HTERT RPE-1 (cell line): Measurements from ENCODE around the gene BCL2L13.

Experiments used
- in situ Hi-C: fragments of 300-500 bp; cut with MboI; formaldehyde crosslinking; loops from 4 replicates; pipeline ENCODE4 v1.14.3; 2020; ENCODE audit warnings: low sequenced_read_pairs

Gene BCL2L13, protein sequence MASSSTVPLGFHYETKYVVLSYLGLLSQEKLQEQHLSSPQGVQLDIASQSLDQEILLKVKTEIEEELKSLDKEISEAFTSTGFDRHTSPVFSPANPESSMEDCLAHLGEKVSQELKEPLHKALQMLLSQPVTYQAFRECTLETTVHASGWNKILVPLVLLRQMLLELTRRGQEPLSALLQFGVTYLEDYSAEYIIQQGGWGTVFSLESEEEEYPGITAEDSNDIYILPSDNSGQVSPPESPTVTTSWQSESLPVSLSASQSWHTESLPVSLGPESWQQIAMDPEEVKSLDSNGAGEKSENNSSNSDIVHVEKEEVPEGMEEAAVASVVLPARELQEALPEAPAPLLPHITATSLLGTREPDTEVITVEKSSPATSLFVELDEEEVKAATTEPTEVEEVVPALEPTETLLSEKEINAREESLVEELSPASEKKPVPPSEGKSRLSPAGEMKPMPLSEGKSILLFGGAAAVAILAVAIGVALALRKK

DNA sequence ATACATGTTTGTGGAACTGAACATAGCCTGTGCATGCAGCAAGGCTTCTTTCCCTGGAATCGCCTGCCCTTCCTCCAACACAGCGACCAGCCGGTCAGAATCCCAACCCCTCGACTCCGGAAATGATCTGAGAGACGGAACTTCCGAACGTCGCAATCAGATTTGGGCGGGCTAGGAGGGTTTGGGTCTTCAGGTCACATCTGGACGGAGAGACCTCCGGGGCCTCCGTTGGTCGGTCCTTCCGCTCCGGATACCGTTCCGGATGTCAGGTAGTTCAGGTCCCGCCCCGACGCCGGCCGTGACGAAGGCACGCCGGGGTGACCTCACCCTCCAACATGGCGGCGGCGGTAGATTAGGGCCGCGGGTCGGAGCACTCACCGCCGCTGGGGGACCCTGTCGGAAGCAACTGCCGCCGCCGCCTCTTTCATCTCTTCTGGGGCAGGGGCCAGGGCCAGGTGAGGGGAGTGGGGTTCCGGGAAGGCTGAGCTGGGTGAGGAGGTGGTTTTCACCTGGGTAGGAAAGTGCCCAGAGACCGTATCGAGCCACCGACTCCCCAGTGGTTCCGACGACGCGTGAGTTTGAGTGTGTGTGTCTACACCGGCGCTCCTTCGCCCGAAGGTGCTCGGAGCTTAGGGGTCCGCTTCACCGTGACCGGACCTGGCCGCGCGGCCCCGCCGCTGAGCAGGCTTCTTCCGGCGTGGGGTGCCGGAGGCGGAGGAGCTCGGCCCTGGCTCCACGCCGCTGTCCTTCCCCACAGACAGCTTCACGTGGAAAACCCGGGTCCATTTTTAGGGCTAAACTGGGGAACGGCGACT lies at the start of gene BCL2L13:
Gene BCL2L13 (plus strand): TSS at position 326 of the 815 bp plus-strand sequence. CDS start 16,955 bp downstream, outside the sequence.
- in situ Hi-C loops = no loop called here

DNA sequence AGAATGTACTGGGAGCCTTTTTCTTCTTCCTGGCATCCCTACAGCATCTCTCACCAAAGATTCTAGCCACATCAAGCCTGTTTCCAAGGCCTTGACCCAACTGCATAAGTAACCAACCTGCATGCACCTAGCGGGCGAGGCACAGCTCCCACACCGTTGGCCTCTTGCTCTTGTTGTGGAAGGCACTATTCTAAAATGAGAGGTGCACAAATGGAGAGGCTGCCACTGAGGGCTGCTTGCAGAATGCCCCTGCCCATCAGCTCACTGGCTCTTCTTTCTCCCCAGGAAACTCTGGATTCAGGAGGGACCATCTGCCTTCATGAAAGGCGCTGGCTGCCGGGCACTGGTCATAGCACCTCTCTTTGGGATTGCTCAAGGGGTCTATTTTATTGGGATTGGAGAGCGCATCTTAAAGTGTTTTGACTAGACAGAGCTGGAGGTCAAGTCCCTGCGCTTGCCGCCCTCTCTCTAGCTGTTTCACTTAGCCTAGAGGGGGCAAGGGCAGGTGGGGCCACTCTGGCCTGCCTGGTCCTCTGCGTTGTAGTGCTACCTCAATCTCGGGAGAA lies 48.7 kb upstream of the BCL2L13 start:
- in situ Hi-C loops = no loop called here

DNA sequence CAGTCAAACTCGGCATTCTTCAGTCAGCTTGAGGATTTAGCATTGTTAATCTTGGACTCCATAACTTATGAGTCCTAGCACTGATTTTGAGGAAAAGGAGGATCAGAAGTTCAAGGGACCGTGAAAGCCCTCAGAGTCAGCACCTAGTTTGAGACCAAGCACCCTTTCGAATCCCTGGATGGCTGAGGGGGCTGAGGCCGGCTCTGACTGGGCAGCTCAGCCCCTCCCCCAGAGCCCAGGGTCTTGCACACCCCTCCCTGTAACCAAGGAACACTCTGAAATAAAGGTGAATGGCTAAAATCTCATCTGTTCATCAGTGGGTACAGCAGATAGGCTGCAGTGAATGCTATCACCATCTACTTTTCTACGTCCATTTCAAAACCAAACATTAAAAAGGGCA lies 48.0 kb upstream of the BCL2L13 start:
- in situ Hi-C loops = no loop called here

DNA sequence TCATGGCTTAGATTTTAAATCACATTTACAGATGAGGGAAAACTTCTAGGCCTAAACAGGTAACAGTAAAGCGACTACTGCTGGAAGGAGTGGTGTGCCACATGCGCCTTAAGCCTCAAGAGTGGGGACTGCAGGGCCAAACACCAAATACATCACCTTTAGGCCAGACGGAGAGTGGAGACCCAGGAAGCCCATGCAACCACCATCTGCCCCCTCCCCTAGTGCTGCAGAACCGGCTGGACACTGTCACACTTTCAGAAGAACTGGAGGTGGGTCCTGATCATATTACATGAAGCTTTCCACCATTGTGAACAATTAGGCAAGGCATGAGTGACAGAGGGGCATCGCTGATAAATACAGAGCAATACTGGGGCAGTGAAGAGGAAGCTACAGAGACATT lies 46.4 kb upstream of the BCL2L13 start:
- in situ Hi-C loops = no loop called here

- in situ Hi-C loops = no loop called here
Measured at GRCh38 chr22:17596226-17596625, 42.3 kb upstream of the BCL2L13 start.

GRCh38 chr22:17597217-17597616 lies 41.3 kb upstream of the BCL2L13 start:
- in situ Hi-C loops = no loop called here

DNA sequence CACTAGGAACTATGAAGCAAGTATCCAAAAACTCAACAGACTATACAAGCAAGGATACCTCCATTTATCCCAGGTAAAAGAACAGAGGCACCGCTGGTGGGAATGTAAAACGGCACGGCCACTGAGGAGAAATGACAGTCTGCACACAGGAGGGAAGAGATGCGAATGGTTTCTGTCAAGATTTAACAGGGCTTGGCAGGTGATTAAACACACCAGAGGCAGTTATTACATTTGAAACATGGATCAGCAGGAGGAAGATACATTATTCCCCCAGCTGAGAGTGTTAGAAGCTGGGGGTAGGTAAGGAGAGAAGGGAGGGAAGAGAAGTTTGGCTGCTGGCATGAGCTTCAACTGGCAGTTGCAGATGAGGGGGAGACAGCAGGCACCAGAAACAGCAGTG lies 40.2 kb upstream of the BCL2L13 start:
- in situ Hi-C loops = no loop called here

- in situ Hi-C loops = no loop called here
Measured at GRCh38 chr22:17601031-17601430, 37.5 kb upstream of the BCL2L13 start.

DNA sequence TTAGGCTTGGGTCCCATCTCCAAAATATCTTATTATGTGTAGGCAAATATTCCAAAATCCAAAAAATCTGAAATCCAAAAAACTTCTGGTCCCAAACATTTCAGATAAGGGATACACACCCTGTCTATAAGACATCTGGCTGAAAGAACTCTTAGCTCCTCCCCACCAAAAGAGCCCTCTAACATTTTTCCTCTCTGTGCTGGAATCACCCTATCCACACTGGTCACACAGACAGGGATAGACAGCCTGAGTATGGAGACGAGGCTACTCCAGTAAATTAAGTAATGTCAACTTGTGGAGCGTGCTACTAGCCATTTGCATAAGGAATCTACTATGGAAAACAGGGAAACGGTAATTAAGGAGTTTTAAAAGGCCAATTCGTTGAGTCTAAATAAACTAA lies 34.9 kb upstream of the BCL2L13 start:
- in situ Hi-C loops = no loop called here

GRCh38 chr22:17606496-17606895 lies 32.1 kb upstream of the BCL2L13 start:
- in situ Hi-C loops = no loop called here

DNA sequence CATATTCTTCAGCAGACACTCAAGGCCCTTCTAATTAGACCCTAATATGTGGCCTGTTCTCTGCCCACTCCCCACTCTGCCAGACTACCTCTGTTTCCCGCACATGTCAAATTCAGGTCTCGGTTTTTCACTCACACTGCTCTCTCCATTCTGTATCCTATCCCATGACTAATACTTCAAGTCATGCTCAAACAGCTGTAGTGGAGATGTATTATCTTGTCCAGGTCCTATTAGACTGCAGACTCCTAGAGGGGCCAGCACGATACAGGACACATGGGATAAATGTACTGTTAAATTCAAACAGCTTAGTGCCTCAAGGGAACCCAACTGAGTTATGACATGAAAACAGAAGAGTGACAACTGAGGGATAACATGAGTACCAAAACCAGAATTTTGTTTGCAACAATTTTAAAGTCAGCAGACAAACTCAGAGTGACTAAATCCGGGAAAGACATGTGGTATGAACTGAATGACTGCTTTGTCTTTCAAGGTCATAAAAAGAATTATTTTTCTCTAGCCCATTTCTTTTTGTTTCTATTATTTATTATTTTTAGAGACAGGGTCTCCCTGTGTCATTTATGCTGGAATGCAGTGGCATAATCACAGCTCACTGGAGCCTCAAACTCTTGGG lies 30.6 kb upstream of the BCL2L13 start:
- in situ Hi-C loops = no loop called here

DNA sequence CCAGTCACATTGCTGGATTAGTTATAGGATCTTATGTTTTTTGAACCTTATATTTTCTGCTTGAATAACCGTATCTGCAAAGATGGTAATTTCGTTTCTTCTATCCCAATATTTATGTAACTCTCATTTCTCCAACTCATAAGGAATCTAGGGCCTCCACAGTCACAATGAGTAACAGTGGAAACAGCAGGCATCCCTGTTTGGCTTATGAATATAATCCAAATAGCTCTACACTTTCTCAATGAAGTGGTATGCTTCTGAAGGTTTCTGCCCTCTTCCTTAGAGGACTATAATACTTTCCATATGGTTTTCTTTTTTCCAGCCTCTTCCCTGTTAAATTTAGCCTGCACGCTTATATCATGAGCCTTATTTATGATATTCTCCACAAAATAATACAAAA lies 26.5 kb upstream of the BCL2L13 start:
- in situ Hi-C loops = no loop called here

GRCh38 chr22:17613280-17613679 lies 25.3 kb upstream of the BCL2L13 start:
- in situ Hi-C loops = no loop called here

DNA sequence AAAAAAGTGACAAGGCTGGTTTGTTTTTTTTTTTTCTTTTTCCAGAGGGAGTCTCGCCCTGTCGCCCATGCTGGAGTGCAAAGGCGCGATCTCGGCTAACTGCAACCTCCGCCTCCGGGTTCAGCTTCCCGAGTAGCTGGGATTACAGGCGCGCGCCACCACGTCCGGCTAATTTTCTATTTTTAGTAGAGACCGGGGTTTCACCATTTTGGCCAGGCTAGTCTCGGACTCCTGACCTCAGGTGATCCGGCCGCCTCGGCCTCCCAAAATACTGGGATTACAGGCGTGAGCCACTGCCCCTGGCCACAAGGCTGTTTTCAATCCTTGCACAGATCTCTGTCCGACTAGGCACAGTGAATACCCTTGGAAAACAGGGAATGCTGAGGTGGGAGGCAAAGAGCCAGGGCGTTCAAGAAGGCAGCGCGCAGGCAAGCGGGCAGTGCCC lies 10.6 kb upstream of the BCL2L13 start:
- in situ Hi-C loops = no loop called here

GRCh38 chr22:17628406-17629172 lies 10.0 kb upstream of the BCL2L13 start, which contains the start of gene ATP6V1E1:
TSS of gene ATP6V1E1 (minus strand) at chr22:17628749. CDS start at chr22:17628635, 114 bp downstream.
- in situ Hi-C loops = no loop called here

DNA sequence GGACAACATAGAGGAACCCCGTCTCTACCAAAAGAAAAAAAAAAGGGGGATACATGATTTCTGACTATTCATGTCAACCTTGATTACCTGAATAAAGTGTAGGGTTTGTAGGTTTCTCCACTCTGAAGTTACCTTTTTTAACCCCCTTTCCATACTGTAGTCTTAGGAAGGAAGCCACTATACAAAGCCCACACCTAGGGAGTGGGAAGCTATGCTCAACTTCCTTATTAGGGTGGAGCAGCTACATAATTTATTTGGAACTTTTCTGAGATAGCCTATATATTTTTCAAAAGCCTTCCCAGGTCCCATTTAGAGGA lies 9.4 kb upstream of the BCL2L13 start:
- in situ Hi-C loops = no loop called here

DNA sequence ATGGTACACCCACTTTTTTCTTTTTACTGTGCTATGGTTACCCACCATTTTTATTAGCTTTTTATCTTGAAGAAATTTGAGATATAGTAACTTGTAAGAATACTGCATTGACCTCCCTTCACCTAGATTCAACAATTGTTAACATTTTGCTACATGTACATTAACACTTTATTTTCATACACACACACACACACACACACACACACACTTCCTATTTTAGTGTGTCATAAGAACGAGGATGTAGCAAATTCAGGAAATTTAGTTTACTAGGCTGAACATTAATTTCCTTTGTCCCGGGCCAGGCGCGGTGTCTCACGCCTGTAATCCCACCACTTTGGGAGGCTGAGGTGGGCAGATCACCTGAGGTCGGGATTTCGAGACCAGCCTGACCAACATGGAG lies 8.9 kb upstream of the BCL2L13 start:
- in situ Hi-C loops = no loop called here

DNA sequence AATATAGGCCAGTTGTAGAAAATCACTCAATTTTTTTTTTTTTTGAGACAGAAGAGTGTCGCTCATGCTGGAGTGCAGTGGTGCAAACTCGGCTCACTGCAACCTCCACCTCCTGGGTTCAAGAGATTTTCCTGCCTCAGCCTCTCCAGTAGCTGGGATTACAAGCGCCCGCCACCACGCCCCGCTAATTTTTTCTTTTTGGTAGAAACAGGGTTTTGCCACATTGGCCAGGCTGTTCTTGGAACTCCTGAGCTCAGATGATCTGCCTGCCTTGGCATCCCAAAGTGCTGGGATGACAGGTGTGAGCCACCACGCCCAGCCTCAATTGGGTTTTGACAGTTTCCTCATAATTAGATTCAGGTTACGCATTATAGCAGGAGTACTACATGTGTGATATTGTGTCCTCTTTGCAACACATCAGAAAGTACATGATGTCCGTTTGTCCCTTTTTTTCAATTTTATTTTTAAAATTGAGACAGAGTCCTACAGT lies 7.4 kb upstream of the BCL2L13 start:
- in situ Hi-C loops = no loop called here

DNA sequence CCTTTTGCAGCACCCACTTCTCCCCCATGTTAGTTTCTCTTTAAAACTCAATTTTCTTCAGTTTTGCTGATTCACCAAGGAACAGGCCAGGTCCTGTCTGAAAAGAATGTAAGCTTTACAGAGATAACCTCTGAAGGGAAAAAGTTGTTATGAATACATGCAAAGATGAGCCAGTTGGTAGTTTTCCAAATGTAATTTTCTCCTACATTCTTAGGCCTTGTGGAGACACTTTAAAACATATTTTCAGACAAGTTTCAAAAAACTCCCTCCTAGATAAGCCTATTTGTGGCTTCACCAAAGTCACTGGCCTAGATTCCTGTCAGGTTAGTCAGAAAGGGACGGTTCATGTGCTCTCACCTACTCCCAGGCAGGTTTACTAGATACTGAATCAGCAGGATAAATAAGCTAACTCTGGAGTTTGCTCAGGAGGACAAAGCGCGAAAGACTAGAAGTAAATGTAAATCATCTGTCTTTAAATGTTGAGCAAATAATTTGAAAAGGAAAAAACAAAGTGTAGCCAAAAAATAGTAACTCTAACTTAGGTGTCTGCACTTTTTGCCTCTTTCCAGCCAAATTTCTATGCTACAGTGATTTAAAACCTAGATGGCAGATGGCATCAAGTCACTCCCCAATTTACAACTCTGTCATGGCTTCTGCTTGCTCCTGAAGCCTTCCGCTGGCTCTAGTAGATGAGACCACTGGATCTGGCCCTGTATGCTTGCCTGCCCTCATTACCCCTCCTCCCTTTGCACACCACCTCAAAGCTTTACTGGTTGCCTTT lies 5.2 kb upstream of the BCL2L13 start:
- in situ Hi-C loops = no loop called here

DNA sequence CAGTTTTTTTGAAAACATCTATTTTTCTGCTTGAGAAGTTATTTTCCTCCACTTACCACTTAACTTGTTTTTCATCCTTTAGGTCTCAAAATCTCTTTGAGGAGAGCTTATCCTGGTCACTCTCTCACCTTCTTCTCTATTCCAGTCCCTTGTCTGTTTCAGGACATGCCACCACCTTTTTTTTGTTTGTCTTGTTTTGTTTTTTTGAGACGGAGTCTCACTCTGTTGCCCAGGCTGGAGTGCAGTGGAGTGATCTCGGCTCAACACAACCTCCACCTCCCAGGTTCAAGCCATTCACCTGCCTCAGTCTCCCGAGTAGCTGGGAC lies 4.6 kb upstream of the BCL2L13 start:
- in situ Hi-C loops = no loop called here
